Measurements from ENCODE around the gene WDR49. TPM values are rescaled to one million over a fixed set of nuclear protein-coding genes. Genes with fewer than 3 reads are reported as not detected.

Gene WDR49
- polyA plus RNA-seq, 6 donors from 2014 or later, result 0.17 to 1.1 (median 0.43) TPM; not detected in 2

DNA sequence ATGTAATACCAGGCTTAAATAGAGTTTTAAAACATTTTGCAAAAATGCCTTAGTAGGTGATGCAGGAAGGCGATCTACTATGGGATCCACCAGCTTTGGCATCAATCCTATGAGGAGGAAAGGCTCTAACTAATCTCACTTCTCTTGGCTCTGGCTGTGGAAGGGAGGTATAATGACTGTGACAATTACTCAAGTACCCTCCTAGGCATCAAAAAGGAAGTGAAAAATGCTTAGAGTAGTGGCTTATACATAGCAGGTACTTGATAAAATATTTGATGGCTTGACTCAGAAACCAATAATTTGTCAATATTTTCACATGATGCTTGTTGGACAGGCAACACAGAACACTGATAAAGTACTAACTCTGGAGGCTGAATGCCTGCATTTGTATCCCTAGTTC, 145.8 kb downstream of the WDR49 start:
- peaks cover 0 to 4% (median 0%) of the 10 kb centered on the region in 7 donors for H3K9me3 Mint-ChIP-seq
- H3K4me3 Mint-ChIP-seq, result no peak overlapping the region
- ATAC-seq (ENCODE audit: low read depth in 2 of 2) (no peak), DNase-seq (no peak)
- no peak overlapping the region for H3K27ac Mint-ChIP-seq
- H3K4me1 Mint-ChIP-seq, result no peaks in the 10 kb centered on the region
- H3K36me3 Mint-ChIP-seq, result no peaks in the 10 kb centered on the region
- H3K27me3 Mint-ChIP-seq, result no peaks in the 10 kb centered on the region

DNA sequence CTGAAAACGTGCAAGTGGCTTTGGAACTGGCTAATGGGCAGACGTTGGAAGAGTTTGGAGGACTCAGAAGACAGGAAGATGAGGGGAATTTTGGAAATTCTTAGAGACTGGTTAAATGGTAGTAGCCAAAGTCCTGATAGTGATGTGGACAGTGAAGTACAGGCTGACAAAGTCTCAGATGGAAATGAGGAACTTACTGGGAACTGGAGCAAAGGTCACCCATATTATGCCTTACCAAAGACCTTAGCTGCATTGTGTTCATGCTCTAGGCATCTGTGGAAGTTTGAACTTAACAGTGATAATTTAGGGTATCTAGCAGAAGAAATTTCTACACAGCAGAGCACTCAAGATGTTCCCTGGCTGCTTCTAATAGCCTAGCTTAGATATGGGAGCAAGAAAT, 151.3 kb downstream of the WDR49 start:
- Mint-ChIP-seq H3K9me3 (no peaks in the 10 kb centered on the region), H3K4me3 (no peak overlapping the region), H3K27ac (no peak overlapping the region), H3K27me3 (no peaks in the 10 kb centered on the region), H3K4me1 (no peaks in the 10 kb centered on the region), H3K36me3 (no peaks in the 10 kb centered on the region)
- ATAC-seq (ENCODE audit: low read depth in 2 of 2) (no peak), DNase-seq (no peak)

DNA sequence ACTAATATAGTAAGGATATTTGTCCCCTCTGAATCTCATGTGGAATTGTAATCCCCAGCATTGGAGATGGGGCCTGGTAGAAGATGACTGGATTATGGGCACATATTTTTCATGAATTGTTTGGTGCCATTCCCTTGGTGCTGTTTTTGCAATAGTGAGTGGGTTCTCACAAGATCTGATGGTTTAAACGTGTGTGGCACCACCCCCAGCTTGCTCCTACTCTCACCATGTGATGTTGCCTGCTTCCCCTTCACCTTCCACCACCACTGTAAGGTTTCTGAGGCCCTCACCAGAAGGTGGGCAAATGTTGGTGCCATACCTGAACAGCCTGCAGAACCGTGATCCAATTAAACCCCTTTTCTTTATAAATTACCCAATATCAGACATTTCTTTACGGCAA, 151.8 kb downstream of the WDR49 start:
- H3K9me3 Mint-ChIP-seq, result no peaks in the 10 kb centered on the region
- no peak overlapping the region for H3K27ac Mint-ChIP-seq
- H3K27me3 Mint-ChIP-seq, result no peaks in the 10 kb centered on the region
- no peaks in the 10 kb centered on the region for H3K4me1 Mint-ChIP-seq
- DNase-seq (no peak), ATAC-seq (ENCODE audit: low read depth in 2 of 2) (no peak)
- H3K36me3 Mint-ChIP-seq, result no peaks in the 10 kb centered on the region
- no peak overlapping the region for H3K4me3 Mint-ChIP-seq

DNA sequence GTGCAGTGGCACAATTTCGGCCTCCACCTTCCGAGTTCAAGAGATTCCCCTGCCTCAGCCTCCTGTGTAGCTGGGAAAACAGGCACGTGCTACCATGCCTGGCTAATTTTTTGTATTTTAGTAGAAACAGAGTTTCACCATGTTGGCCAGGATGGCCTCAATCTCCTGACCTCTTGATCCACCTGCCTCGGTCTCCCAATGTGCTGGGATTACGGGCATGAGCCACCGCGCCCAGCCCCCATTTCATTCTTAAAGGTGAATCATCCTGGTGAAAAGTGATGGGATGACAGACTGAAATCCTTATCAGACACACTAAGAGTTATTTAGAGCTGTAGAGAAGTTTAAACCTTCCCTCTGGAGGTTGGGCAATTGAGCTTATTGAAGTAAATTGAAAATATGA, 155.8 kb downstream of the WDR49 start:
- ATAC-seq (ENCODE audit: low read depth in 2 of 2) (no peak), DNase-seq (no peak)
- H3K27me3 Mint-ChIP-seq, result no peaks in the 10 kb centered on the region
- H3K4me3 Mint-ChIP-seq, result no peak overlapping the region
- H3K4me1 Mint-ChIP-seq, result no peaks in the 10 kb centered on the region
- H3K27ac Mint-ChIP-seq, result no peak overlapping the region
- H3K36me3 Mint-ChIP-seq, result no peaks in the 10 kb centered on the region
- no peaks in the 10 kb centered on the region for H3K9me3 Mint-ChIP-seq

DNA sequence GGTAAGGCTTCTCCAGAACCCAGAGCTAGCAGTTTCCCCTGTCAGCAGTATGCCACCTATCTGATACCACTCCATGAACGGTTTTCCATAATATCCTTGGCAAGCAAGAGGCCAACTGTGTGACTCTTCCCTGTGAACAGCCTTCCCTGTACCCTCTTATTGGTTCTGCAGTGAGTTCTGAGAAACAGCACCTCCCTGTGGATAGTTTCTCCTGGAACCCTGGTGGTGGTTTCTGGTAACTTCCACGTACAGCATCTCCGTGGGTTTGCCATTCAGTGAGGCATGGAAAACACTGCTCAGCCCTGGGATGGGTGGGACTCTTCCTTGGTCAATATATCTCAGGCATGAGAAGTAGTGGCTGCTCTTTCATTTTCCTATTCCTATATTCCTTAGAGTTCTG, 160.5 kb downstream of the WDR49 start:
- DNase-seq (no peak), ATAC-seq (ENCODE audit: low read depth in 2 of 2) (no peak)
- H3K4me1 Mint-ChIP-seq, result peaks cover 0 to 11% (median 6%) of the 10 kb centered on the region in 3 donors
- H3K27me3 Mint-ChIP-seq, result no peaks in the 10 kb centered on the region
- H3K4me3 Mint-ChIP-seq, result no peak overlapping the region
- no peak overlapping the region for H3K27ac Mint-ChIP-seq
- H3K36me3 Mint-ChIP-seq, result no peaks in the 10 kb centered on the region
- no peaks in the 10 kb centered on the region for H3K9me3 Mint-ChIP-seq

DNA sequence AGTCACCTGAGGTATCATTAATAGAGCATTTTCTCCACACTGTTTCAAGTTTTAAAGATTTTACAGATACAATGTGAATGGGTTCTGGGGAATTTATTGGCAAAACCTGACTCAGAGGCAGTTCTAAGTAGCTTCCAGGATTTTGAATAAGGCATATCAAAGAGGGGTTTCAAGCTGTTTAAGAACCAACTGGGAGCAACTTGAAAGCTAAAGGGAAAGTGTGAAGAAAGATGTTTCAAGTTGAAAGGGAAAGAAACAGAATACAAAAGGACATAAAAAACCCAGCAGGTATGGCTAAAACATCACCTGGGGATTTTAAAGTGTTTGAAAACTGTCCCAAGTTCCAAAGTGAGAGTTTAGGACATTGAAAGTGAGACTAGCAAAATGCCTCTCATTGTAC, 162.1 kb downstream of the WDR49 start:
- H3K4me1 Mint-ChIP-seq, result peaks cover 0 to 11% (median 6%) of the 10 kb centered on the region in 3 donors
- ATAC-seq (ENCODE audit: low read depth in 2 of 2), result no peak

DNA sequence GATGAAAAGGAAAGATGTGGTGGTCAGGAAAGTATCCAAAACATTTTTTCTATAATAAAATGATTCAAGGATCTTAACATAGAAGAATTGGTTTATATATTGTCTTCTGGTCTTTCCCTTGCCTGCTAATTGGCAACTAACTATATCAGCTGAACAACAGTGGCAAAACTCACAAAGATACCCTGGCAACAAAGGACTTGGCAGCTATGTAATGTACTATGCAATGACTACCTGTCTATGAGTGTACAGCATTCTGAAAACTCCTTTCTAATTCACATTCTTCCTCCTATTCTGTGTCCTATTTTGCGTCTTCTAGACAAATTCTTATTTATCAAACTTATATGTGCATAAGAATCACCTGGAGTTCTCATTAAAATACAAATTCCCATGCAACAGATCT, 164.2 kb downstream of the WDR49 start:
- peak overlapping the region in 1 of 6 donors; percentile 19 for H3K27ac Mint-ChIP-seq
- H3K4me1 Mint-ChIP-seq, result peaks cover 0 to 11% (median 6%) of the 10 kb centered on the region in 3 donors
- H3K27me3 Mint-ChIP-seq, result no peaks in the 10 kb centered on the region
- H3K9me3 Mint-ChIP-seq, result peaks cover 0 to 8% (median under 1%) of the 10 kb centered on the region in 7 donors
- no peaks in the 10 kb centered on the region for H3K36me3 Mint-ChIP-seq
- H3K4me3 Mint-ChIP-seq, result no peak overlapping the region
- ATAC-seq (ENCODE audit: low read depth in 2 of 2), result no peak
- no peak for DNase-seq

More for the DNA sequence above, 162.1 kb downstream of the WDR49 start:
- no peak overlapping the region for H3K4me3 Mint-ChIP-seq
- H3K9me3 Mint-ChIP-seq, result peaks cover 0 to 4% (median 0%) of the 10 kb centered on the region in 7 donors
- no peaks in the 10 kb centered on the region for H3K36me3 Mint-ChIP-seq
- no peak for DNase-seq
- no peak overlapping the region for H3K27ac Mint-ChIP-seq
- H3K27me3 Mint-ChIP-seq, result no peaks in the 10 kb centered on the region

DNA sequence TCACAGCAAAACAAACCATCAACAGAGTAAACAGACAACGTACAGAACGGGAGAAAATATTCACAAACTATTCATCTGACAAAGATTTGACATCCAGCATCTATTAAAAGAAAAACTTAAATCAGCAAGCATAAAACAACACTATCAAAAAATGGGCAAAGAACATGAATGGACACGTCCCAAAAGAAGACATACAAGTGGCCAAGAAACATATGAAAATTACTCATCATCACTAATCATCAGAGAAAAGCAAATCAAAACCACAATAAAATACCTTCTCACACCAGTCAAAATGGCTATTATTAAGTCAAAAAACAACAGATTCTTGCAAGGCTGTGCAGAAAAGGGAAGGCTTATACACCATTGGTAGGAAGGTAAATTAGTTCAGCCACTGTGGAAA, 166.2 kb downstream of the WDR49 start:
- H3K27me3 Mint-ChIP-seq, result no peaks in the 10 kb centered on the region
- no peak for DNase-seq
- ATAC-seq (ENCODE audit: low read depth in 2 of 2), result no peak
- H3K27ac Mint-ChIP-seq, result no peak overlapping the region
- H3K4me1 Mint-ChIP-seq, result peaks cover 0 to 11% (median 6%) of the 10 kb centered on the region in 3 donors
- no peaks in the 10 kb centered on the region for H3K36me3 Mint-ChIP-seq
- H3K9me3 Mint-ChIP-seq, result peaks cover 0 to 11% (median 1%) of the 10 kb centered on the region in 7 donors
- no peak overlapping the region for H3K4me3 Mint-ChIP-seq

DNA sequence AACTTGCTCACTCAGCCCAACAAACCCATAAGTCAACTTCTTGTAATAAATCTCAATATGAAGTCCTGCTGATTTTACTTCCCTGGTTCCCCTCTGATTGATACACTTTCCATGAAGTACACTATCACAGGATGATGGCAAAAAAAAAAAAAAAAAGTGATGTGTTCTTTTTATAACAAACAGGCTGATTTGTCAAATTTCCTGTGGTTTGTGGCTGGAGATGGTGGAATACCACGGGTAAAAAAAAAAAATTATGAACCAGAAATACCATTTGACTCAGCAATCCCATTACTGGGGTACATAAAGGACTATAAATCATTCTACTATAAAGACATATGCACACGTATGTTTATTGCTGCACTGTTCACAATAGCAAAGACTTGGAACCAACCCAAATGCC, 169.2 kb downstream of the WDR49 start:
- no peaks in the 10 kb centered on the region for H3K27me3 Mint-ChIP-seq
- H3K36me3 Mint-ChIP-seq, result no peaks in the 10 kb centered on the region
- no peak for ATAC-seq (ENCODE audit: low read depth in 2 of 2)
- H3K9me3 Mint-ChIP-seq, result peaks cover 0 to 11% (median 5%) of the 10 kb centered on the region in 7 donors
- H3K4me3 Mint-ChIP-seq, result no peak overlapping the region
- H3K27ac Mint-ChIP-seq, result no peak overlapping the region
- no peak for DNase-seq
- H3K4me1 Mint-ChIP-seq, result no peaks in the 10 kb centered on the region

DNA sequence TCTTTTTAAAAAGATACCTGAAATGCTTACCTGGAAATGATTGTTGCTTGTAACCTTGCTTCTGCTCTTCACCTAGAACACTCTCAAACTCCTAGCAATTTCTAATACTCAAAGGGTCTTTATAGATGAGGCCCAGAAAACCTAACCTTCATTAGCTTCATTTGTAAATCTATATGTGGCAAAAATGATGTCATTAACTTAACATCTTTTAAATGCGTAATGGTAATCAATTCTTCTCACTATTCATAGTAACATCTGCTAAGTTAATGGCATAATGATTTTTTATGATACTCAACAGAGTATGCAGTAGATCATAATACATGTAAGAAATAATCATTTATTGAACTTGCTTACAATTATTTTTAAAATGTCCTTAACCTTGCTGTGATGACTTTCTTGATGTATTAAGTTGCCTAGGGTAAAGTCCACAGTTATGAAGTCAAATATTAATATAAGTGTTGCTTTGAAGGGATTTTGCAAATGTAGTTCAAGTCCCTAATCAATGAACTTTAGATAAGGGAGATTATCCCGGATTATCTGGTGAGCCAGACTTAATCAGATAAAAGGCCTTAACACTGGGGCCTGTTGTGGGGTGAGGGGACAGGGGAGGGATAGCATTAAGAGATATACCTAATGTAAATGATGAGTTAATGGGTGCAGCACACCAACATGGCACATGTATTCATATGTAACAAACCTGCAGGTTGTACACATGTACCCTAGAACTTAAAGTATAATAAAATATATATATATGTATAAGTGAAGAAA, 169.8 kb downstream of the WDR49 start:
- Mint-ChIP-seq H3K27ac (peak overlapping the region in 1 of 6 donors; percentile 24), H3K27me3 (no peaks in the 10 kb centered on the region), H3K9me3 (peaks cover 0 to 11% (median 5%) of the 10 kb centered on the region in 7 donors), H3K36me3 (no peaks in the 10 kb centered on the region), H3K4me3 (no peak overlapping the region), H3K4me1 (no peaks in the 10 kb centered on the region)
- DNase-seq (no peak), ATAC-seq (ENCODE audit: low read depth in 2 of 2) (no peak)

DNA sequence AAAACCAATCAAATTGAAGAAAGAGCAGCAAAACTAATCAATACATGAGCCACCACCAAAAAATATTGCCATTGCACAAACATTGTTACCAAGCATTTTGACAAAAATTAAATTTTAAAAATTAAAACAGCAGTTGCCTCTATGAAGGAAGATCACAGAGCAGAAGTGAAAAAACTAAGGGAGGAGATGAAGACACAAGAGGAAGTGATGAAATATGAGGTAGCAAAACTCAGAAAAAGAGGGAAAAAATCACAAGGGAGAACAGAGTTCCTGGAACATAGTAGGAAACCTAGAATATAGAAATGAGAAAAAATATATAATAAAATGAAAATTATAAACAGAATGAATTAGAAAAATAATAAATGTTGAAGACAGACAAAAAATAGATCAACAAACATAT, 172.6 kb downstream of the WDR49 start:
- DNase-seq (no peak), ATAC-seq (ENCODE audit: low read depth in 2 of 2) (no peak)
- H3K9me3 Mint-ChIP-seq, result peaks cover 0 to 5% (median 2%) of the 10 kb centered on the region in 7 donors
- no peaks in the 10 kb centered on the region for H3K4me1 Mint-ChIP-seq
- H3K27ac Mint-ChIP-seq, result no peak overlapping the region
- no peaks in the 10 kb centered on the region for H3K36me3 Mint-ChIP-seq
- H3K27me3 Mint-ChIP-seq, result no peaks in the 10 kb centered on the region
- H3K4me3 Mint-ChIP-seq, result no peak overlapping the region

DNA sequence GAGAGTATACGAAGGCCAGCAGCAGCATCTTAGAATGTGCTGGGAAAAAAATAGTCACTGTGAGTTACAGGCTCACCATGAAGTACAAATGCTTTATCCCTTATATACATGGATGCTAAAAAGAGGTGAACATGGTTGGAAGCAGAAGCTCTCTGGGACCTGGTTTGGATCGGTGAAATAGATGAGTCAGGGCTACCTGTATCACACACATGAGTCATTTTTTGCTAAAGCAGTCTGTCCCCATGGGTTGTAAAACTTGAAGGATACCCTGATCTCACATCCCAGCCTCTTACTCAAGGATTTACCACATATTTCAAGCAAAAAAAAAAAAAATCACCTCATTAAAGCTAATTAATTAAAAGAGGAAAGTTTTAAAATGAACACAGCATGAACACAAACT, 173.0 kb downstream of the WDR49 start:
- no peaks in the 10 kb centered on the region for H3K27me3 Mint-ChIP-seq
- no peak overlapping the region for H3K4me3 Mint-ChIP-seq
- H3K27ac Mint-ChIP-seq, result peak overlapping the region in 1 of 6 donors; percentile 65
- DNase-seq (no peak), ATAC-seq (ENCODE audit: low read depth in 2 of 2) (no peak)
- peaks cover 0 to 5% (median 1%) of the 10 kb centered on the region in 7 donors for H3K9me3 Mint-ChIP-seq
- no peaks in the 10 kb centered on the region for H3K4me1 Mint-ChIP-seq
- H3K36me3 Mint-ChIP-seq, result no peaks in the 10 kb centered on the region

DNA sequence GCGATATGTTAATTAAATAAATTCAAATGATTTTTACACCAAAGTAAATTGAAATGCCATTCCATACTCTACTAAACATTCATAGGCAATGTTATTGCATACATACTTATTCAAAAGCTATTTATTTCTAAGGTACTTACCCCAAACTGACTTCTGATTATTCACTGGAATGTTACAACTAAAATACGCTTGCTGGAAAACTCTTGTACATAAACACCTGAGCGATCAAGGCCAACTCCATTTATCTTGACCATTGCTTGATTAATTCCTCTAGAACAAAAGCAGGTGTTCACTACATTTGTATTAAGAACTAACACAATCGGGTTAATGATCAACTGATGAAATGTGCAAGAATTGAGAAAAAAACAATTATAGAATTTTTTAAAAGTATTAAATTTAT, 179.9 kb downstream of the WDR49 start, which contains the start of gene SERPINI2:
Gene SERPINI2, minus strand, starts transcription at position 180 of the 400 bp plus-strand sequence. CDS start 2,208 bp downstream, outside the sequence.
- no peaks in the 10 kb centered on the region for H3K27me3 Mint-ChIP-seq
- no peak within 1 kb of the TSS for H3K27ac Mint-ChIP-seq
- no peaks in the 10 kb centered on the region for H3K9me3 Mint-ChIP-seq
- no peaks in the 10 kb centered on the region for H3K36me3 Mint-ChIP-seq
- no peaks in the 10 kb centered on the region for H3K4me1 Mint-ChIP-seq
- DNase-seq, result no peak
- H3K4me3 Mint-ChIP-seq, result no peak within 1 kb of the TSS
- no peak for ATAC-seq (ENCODE audit: low read depth in 2 of 2)

DNA sequence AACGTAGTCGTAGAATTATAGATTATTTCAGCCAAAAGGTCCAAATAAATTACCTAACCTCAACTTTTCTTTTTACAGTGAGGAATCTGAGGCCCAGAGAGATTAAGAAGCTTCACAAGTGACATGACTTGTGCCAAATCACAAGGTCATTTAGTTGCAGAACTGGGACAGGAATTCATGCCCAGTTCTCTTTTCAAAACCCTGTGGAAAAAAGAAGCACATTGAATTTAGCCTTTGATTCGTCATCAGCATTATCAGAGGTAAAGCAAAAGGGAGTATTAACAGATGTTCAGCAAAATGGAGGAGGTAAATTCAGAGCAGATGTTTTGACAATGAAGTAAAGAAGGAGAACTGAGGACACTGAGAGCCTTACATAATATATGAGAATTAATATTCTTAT, 184.4 kb downstream of the WDR49 start:
- Mint-ChIP-seq H3K9me3 (no peaks in the 10 kb centered on the region), H3K36me3 (no peaks in the 10 kb centered on the region), H3K4me1 (no peaks in the 10 kb centered on the region), H3K27ac (peak overlapping the region in 1 of 6 donors; percentile 31), H3K27me3 (no peaks in the 10 kb centered on the region), H3K4me3 (no peak overlapping the region)
- DNase-seq (no peak), ATAC-seq (ENCODE audit: low read depth in 2 of 2) (no peak)

All from naive B cell (primary cell).